ENCODE results near the gene MAZ. TPM values are rescaled to one million over a fixed set of nuclear protein-coding genes. Genes with fewer than 3 reads are reported as not detected.

The MAZ gene
- total RNA-seq, 4 donors from 2014 or later: 80.4 to 132 (median 107) TPM

GRCh38 chr16:29809031-29809747 lies 2.9 kb downstream of the MAZ start:
- Histone ChIP-seq H3K4me3 (replicated peaks in 1 of 3) (no peak overlapping the region), H3K27me3 (no peaks in the 10 kb centered on the region), H3K9me3 (no peaks in the 10 kb centered on the region), H3K4me1 (peaks cover 37 to 58% of the 10 kb centered on the region in 2 donors), H3K27ac (peak overlapping the region in 2 of 3 donors; percentile 29 to 96), H3K36me3 (peaks cover 11 to 15% of the 10 kb centered on the region in 2 donors)
- intact Hi-C loops (cut with DNase I): no loop called here
- TF ChIP-seq CTCF (IDR thresholded peaks at IDR 0.05) (no peak), POLR2A (IDR thresholded peaks at IDR 0.05) (no peak)
- DNase-seq: no peak
- WGBS, 2 donors: 81 to 87% methylated on average over 15 to 16 of the region's 31 CpGs

GRCh38 chr16:29809850-29810698 lies 3.7 kb downstream of the MAZ start:
- H3K9me3 ChIP-seq: no peaks in the 10 kb centered on the region
- 55 to 67% methylated on average over 22 to 23 of the region's 23 CpGs for WGBS, 2 donors
- no peak overlapping the region for H3K4me3 ChIP-seq (replicated peaks in 1 of 3)
- intact Hi-C loops (cut with DNase I): loop anchor here (10.0 kb wide), 1 partner anchor 115 kb away; the partner anchor contains the start of gene KCTD13
- no peaks in the 10 kb centered on the region for H3K27me3 ChIP-seq
- TF ChIP-seq CTCF (IDR thresholded peaks at IDR 0.05) (no peak), POLR2A (IDR thresholded peaks at IDR 0.05) (no peak)
- H3K27ac ChIP-seq: peak overlapping the region in 2 of 3 donors; percentile 29 to 96
- no peak for DNase-seq
- H3K36me3 ChIP-seq: peaks cover 11 to 15% of the 10 kb centered on the region in 2 donors
- peaks cover 33 to 54% of the 10 kb centered on the region in 2 donors for H3K4me1 ChIP-seq

GRCh38 chr16:29810699-29811169 lies 4.4 kb downstream of the MAZ start:
- Histone ChIP-seq H3K9me3 (no peaks in the 10 kb centered on the region), H3K27ac (peak overlapping the region in 2 of 3 donors; percentile 29 to 95), H3K4me1 (peaks cover 36 to 57% of the 10 kb centered on the region in 2 donors), H3K36me3 (peaks cover 11 to 15% of the 10 kb centered on the region in 2 donors), H3K4me3 (replicated peaks in 1 of 3) (no peak overlapping the region), H3K27me3 (no peaks in the 10 kb centered on the region)
- 37 to 39% methylated on average over 9 of the region's 9 CpGs for WGBS, 2 donors
- no peak for DNase-seq
- no peak for TF ChIP-seq POLR2A (IDR thresholded peaks at IDR 0.05)
- TF ChIP-seq CTCF (IDR thresholded peaks at IDR 0.05): no peak
- intact Hi-C loops (cut with DNase I): loop anchor here (10.0 kb wide), 1 partner anchor 114 kb away; the partner anchor contains the start of gene KCTD13

- intact Hi-C loops (cut with DNase I): loop anchor here (10.0 kb wide), 1 partner anchor 113 kb away; the partner anchor contains the start of gene KCTD13
- no peaks in the 10 kb centered on the region for H3K9me3 ChIP-seq
- H3K36me3 ChIP-seq: peaks cover 11 to 15% of the 10 kb centered on the region in 2 donors
- peaks cover 36 to 57% of the 10 kb centered on the region in 2 donors for H3K4me1 ChIP-seq
- H3K4me3 ChIP-seq (replicated peaks in 1 of 3): peak overlapping the region; percentile 14 to 51 (median 34)
- H3K27ac ChIP-seq: peak overlapping the region; percentile 70 to 95 (median 86)
- TF ChIP-seq POLR2A (IDR thresholded peaks at IDR 0.05) (peak in 1 of 2 donors; percentile 62), CTCF (IDR thresholded peaks at IDR 0.05) (no peak)
- no peaks in the 10 kb centered on the region for H3K27me3 ChIP-seq
- DNase-seq: peak; percentile 99
- 0 to 1% methylated on average over 26 to 28 of the region's 31 CpGs for WGBS, 2 donors
These were observed 5.0 kb downstream of the MAZ start for GRCh38 chr16:29811170-29811895.

Data from thyroid gland (tissue), 4 donors.